GM12878 (cell line): Measurements from ENCODE around the gene MAN2B2. TPM values are rescaled to one million over a fixed set of nuclear protein-coding genes. Genes with fewer than 3 reads are reported as not detected.

ENCODE experiments used
- ATAC-seq: fragments of 200-7000 bp; cut with Tn5 transposase; 3 replicates; pipeline ENCODE4 v1.9.1; 2020; ENCODE audit warnings: mild to moderate bottlenecking, moderate library complexity
- BruUV-seq: library from RNA; stranded (reverse); fragments of 400-500 nt; replicated peaks from 2 replicates; lab custom pipeline; 2021; lab: Mats Ljungman, UMichigan
- CTCF ChIA-PET: fragments of 300-600 bp; sonication (Branson Sonifier 250); formaldehyde crosslinking; extraction: SDS; loops from one replicate; lab custom pipeline; 2021; ENCODE audit warnings: inconsistent platforms; lab: Yijun Ruan, JAX
- POLR2A ChIA-PET: fragments of 350-600 bp; formaldehyde crosslinking; extraction: SDS; loops from one replicate; lab custom pipeline; 2021; ENCODE audit warnings: inconsistent platforms; lab: Charles Lee
- RAD21 ChIA-PET: fragments of 300-600 bp; sonication (Branson Sonifier 250); formaldehyde crosslinking; loops from one replicate; lab custom pipeline; 2023; ENCODE audit warnings: antibody characterized with exemption; ENCODE audit not compliant: unreplicated experiment; lab: Charles Lee
- SMC1A ChIA-PET: fragments of 300-600 bp; sonication (Branson Sonifier 250); formaldehyde crosslinking; loops from one replicate; lab custom pipeline; 2023; ENCODE audit not compliant: unreplicated experiment, uncharacterized antibody; lab: Charles Lee
- DNase-seq: peaks from one replicate; pipeline ENCODE4 v3.0.0-alpha.2; 2011; ENCODE audit warnings: low read depth, low spot score
- FAIRE-seq: peaks from 3 replicates; lab custom pipeline; 2011; peaks lifted over from hg19 to GRCh38; lab: Jason Lieb, UNC
- H2AFZ ChIP-seq: 2 replicates; pipeline ENCODE4 v1.6.0; 2011; ENCODE audit warnings: low read depth, low read length, control low read depth; ENCODE audit not compliant: control insufficient read depth
- H3K27ac ChIP-seq: 2 replicates; pipeline ENCODE4 v1.5.1; 2011; ENCODE audit warnings: control low read depth; ENCODE audit not compliant: control insufficient read depth, insufficient read depth
- H3K27me3 ChIP-seq, 2 experiments: replicated peaks in 1 of 2; 2 replicates each; pipeline versions ENCODE4 v1.6.0 to v1.6.1; 2011; ENCODE audit warnings: low read length in 1 of 2; ENCODE audit not compliant: control insufficient read depth in 2 of 2, insufficient read depth in 2 of 2
- H3K36me3 ChIP-seq, 2 experiments: 2 replicates each; pipeline ENCODE4 v1.5.1; 2011; ENCODE audit warnings: low read length in 1 of 2; ENCODE audit not compliant: control insufficient read depth in 2 of 2, insufficient read depth in 2 of 2
- H3K4me1 ChIP-seq: 2 replicates; pipeline ENCODE4 v1.6.1; 2011; ENCODE audit warnings: mild to moderate bottlenecking, low read length, moderate library complexity, mixed read lengths; ENCODE audit not compliant: control insufficient read depth, insufficient read depth
- H3K4me2 ChIP-seq: 2 replicates; pipeline ENCODE4 v1.6.0; 2011; ENCODE audit warnings: control low read depth; ENCODE audit not compliant: control insufficient read depth, insufficient read depth
- H3K4me3 ChIP-seq: fragments of 200-600 bp; sonication (generic); 2 replicates; pipeline ENCODE4 v1.5.1; 2016
- H3K79me2 ChIP-seq: 2 replicates; pipeline ENCODE4 v1.6.0; 2011; ENCODE audit warnings: low read length; ENCODE audit not compliant: control insufficient read depth, insufficient read depth
- H3K9ac ChIP-seq: 2 replicates; pipeline ENCODE4 v1.8.0; 2011; ENCODE audit warnings: low read length, control low read depth, mixed read lengths; ENCODE audit not compliant: control insufficient read depth, insufficient read depth
- H3K9me3 ChIP-seq: replicated peaks from 3 replicates; pipeline ENCODE4 v1.5.1; 2011; ENCODE audit warnings: mild to moderate bottlenecking, low read length; ENCODE audit not compliant: control insufficient read depth, insufficient read depth
- H4K20me1 ChIP-seq: 2 replicates; pipeline ENCODE4 v1.6.0; 2011; ENCODE audit not compliant: control insufficient read depth, insufficient read depth
- BACH1 ChIP-seq: fragments of 450-650 bp; IDR thresholded peaks from 2 replicates; pipeline ENCODE4 v1.6.1; 2017; ENCODE audit warnings: mild to moderate bottlenecking, borderline replicate concordance
- CUX1 ChIP-seq: IDR thresholded peaks from 2 replicates; pipeline ENCODE4 v1.6.1; 2012; ENCODE audit warnings: improper control_type of control experiment, low read depth, low read length; ENCODE audit not compliant: insufficient replicate concordance
- RBBP5 ChIP-seq: fragments of 200-600 bp; sonication (generic); conservative IDR thresholded peaks from 2 replicates; pipeline ENCODE4 v1.6.1; 2016
- STAT1 ChIP-seq: fragments of 450-650 bp; conservative IDR thresholded peaks from 2 replicates; pipeline ENCODE4 v1.6.1; 2014; ENCODE audit warnings: antibody characterized with exemption, mild to moderate bottlenecking
- SUPT20H ChIP-seq: IDR thresholded peaks from 2 replicates; pipeline ENCODE4 v1.6.1; 2011; ENCODE audit warnings: low read depth, mild to moderate bottlenecking, low read length, moderate library complexity, borderline replicate concordance; ENCODE audit not compliant: control insufficient read depth
- TBL1XR1 ChIP-seq: IDR thresholded peaks from 2 replicates; pipeline ENCODE4 v1.6.1; 2012; ENCODE audit warnings: low read depth, low read length, improper control_type of control experiment
- TCF12 ChIP-seq: IDR thresholded peaks from 2 replicates; pipeline ENCODE4 v1.6.1; 2011; ENCODE audit warnings: low read depth, mild to moderate bottlenecking, low read length
- WRNIP1 ChIP-seq: IDR thresholded peaks from 2 replicates; pipeline ENCODE4 v1.6.1; 2011; ENCODE audit warnings: low read depth, low read length, improper control_type of control experiment, borderline replicate concordance
- YY1 ChIP-seq: IDR thresholded peaks from 2 replicates; pipeline ENCODE4 v1.6.1; 2011; ENCODE audit warnings: low read depth, mild to moderate bottlenecking, low read length
- WGBS: methylation state at CpG from one replicate; pipeline ENCODE4 v1.1.6; 2016; ENCODE audit warnings: low lambda C conversion rate; ENCODE audit not compliant: insufficient replicate concordance, insufficient coverage; ENCODE audit errors: missing lambda C conversion rate; 5-methylcytosine and 5-hydroxymethylcytosine counted together
- in situ Hi-C: fragments of 300-500 bp; cut with MboI; formaldehyde crosslinking; loops from 9 replicates; pipeline ENCODE4 v1.14.3; 2018; ENCODE audit warnings: mixed read lengths
- intact Hi-C: fragments of 100-400 bp; cut with micrococcal nuclease; formaldehyde crosslinking; loops from one replicate; pipeline ENCODE4 v1.14.2; 2022; ENCODE audit not compliant: unreplicated experiment
- polyA plus RNA-seq, 11 experiments: library from polyadenylated mRNA; depleted of rRNA in 4 of 11; unstranded in 6 of 11; stranded (reverse) in 5 of 11; fragments of >200 nt; fragmentation: Nextera tagmentation in 4 of 11; fragmentation: Illumina TruSeq in 1 of 11; extraction: Ambion mirVana in 4 of 11; extraction: Trizol in 1 of 11; gene quantifications; 1 replicate in 1 of 11; 2 replicates in 10 of 11; pipeline versions ENCODE4 v1.2.1 to v1.2.3, GENCODE V29; 2011 to 2016; ENCODE audit warnings: inconsistent platforms in 2 of 11, missing spikeins in 2 of 11, low read depth in 1 of 11
- total RNA-seq, 4 experiments: library from RNA; depleted of rRNA in 3 of 4; stranded (reverse); fragments of >200 nt in 3 of 4; fragmentation: Illumina TruSeq in 1 of 4; extraction: Trizol in 1 of 4; gene quantifications; 2 replicates each; pipeline versions ENCODE4 v1.2.1 to v1.2.3, GENCODE V29; 2013 to 2021
- TF ChIP-seq, protein P1 (sequence below): fragments of 150-350 bp; IDR thresholded peaks from 2 replicates; pipeline ENCODE4 v1.6.1; 2014; ENCODE audit warnings: mild to moderate bottlenecking, low read depth, low read length

MAN2B2 gene
- total and polyA plus RNA-seq, 10 of the 15 experiments (the other 5 are each of a cell fraction or from before 2014, with no cell fraction given), result 0.47 to 14.5 (median 7.0) TPM

DNA sequence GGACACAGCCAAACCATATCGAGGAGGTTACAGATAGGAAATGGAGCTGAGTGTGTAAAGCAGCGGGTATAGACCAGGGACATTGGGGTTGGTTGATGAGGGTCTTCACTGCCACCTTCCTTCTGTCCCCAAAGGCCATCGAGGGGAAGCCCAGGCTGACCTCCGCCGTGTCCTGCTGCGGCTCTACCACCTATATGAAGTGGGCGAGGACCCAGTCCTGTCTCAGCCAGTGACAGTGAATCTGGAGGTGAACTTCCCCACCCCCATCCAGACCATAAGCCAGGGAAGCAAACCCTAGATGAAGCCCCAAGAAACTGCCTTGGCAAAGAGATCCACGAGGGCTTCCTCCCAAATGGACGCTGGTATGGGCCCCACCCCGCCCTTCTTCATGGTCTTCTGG is 42.3 kb downstream of the MAN2B2 start:
- Histone ChIP-seq H3K79me2 (no peaks in the 10 kb centered on the region), H3K4me2 (no peak overlapping the region), H3K9ac (no peak overlapping the region), H3K4me3 (no peak overlapping the region), H4K20me1 (no peaks in the 10 kb centered on the region), H3K27ac (no peak overlapping the region), H3K4me1 (no peaks in the 10 kb centered on the region), H3K27me3 (no peaks in the 10 kb centered on the region), H3K9me3 (no peaks in the 10 kb centered on the region; the same call in 2 of the 3 replicates), H3K36me3 (peaks cover 5 to 6% of the 10 kb centered on the region in 2 experiments), H2AFZ (no peak overlapping the region)
- POLR2A ChIA-PET, result no interaction called here
- BruUV-seq, result no TSS peak
- SMC1A ChIA-PET, result no interaction called here
- TF ChIP-seq YY1 (no peak), WRNIP1 (no peak), RBBP5 (no peak), TBL1XR1 (no peak)
- intact Hi-C loops (no loop called here), in situ Hi-C loops (no loop called here)
- 91% methylated on average over 10 of the region's 10 CpGs for WGBS
- RAD21 ChIA-PET, result no interaction called here
- CTCF ChIA-PET, result interaction anchor here (1.1 kb wide), 1 partner anchor 366 kb away, joined by 4 read pairs; no protein-coding TSS in a partner anchor
- no peak for ATAC-seq
- FAIRE-seq, result no peak
- no peak for DNase-seq

DNA sequence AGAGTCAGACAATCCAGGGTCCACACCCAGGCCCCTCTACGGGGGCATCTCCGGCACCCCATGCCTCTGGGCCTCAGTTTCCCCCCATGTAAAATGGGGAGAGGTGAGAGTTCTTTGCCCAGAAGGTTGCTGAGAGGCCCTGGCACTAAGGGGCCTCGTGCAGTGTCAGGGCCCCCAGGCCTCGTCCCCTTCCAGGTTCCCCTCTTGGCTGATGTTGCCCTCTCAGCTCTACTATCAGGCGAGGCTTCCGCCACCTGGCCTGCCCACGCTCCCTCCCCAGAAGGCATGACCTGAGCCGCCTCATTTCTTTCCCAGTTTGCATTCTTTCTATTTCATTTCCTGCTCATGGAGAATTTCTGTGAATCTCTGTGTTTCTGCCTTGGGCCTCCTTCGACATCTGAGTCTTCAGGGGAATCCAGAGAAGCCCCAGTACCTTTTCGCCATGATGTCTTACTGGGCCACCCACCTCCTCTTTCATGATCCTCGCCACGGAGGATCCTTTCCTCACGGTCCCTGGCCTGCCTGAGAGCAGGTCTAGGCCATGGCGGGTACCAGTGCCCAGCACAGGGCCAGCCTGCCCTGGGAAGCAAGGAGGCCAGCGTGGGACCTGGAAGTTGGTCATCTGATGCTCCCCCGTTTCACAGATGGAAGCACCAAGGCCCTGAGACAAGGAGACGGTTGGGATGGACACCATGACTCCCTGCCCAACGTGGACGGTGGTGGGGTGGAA is 43.6 kb downstream of the MAN2B2 start:
- Histone ChIP-seq H3K79me2 (no peaks in the 10 kb centered on the region), H3K9me3 (no peaks in the 10 kb centered on the region; the same call in 2 of the 3 replicates), H3K27ac (no peak overlapping the region), H3K9ac (no peak overlapping the region), H3K36me3 (peaks cover 5 to 6% of the 10 kb centered on the region in 2 experiments), H4K20me1 (no peaks in the 10 kb centered on the region), H3K4me3 (no peak overlapping the region), H3K4me1 (no peaks in the 10 kb centered on the region), H3K27me3 (no peaks in the 10 kb centered on the region), H2AFZ (no peak overlapping the region), H3K4me2 (no peak overlapping the region)
- FAIRE-seq, result no peak
- ATAC-seq, result no peak
- 90% methylated on average over 19 of the region's 19 CpGs for WGBS
- CTCF ChIA-PET, result no interaction called here
- intact Hi-C loops, result no loop called here
- POLR2A ChIA-PET, result no interaction called here
- SMC1A ChIA-PET, result no interaction called here
- no peak for DNase-seq
- no TSS peak for BruUV-seq
- in situ Hi-C loops, result no loop called here
- RAD21 ChIA-PET, result no interaction called here
- no peak for TF ChIP-seq TCF12
- no peak for TF ChIP-seq YY1
- no peak for TF ChIP-seq BACH1
- no peak for TF ChIP-seq SUPT20H
- no peak for TF ChIP-seq CUX1
- TF ChIP-seq STAT1, result no peak
- TF ChIP-seq, protein P1, sequence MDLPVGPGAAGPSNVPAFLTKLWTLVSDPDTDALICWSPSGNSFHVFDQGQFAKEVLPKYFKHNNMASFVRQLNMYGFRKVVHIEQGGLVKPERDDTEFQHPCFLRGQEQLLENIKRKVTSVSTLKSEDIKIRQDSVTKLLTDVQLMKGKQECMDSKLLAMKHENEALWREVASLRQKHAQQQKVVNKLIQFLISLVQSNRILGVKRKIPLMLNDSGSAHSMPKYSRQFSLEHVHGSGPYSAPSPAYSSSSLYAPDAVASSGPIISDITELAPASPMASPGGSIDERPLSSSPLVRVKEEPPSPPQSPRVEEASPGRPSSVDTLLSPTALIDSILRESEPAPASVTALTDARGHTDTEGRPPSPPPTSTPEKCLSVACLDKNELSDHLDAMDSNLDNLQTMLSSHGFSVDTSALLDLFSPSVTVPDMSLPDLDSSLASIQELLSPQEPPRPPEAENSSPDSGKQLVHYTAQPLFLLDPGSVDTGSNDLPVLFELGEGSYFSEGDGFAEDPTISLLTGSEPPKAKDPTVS, result no peak
